BJ (cell line): ENCODE results near the gene PRKD2. TPM values are rescaled to one million over a fixed set of nuclear protein-coding genes. Genes with fewer than 3 reads are reported as not detected.
"Not testable (repeated sequence)": the region's sequence is repeated elsewhere in the genome, so short reads cannot be mapped to it uniquely, and the experiment has no call there.

Source experiments
- CTCF ChIA-PET: fragments of 350-600 bp; formaldehyde crosslinking; extraction: SDS; loops from one replicate; lab custom pipeline; 2021; ENCODE audit warnings: antibody characterized with exemption, inconsistent platforms; lab: Yijun Ruan, JAX
- POLR2A ChIA-PET: fragments of 300-600 bp; sonication (Branson Sonifier 250); formaldehyde crosslinking; extraction: SDS; loops from one replicate; lab custom pipeline; 2021; ENCODE audit warnings: antibody characterized with exemption; lab: Charles Lee
- DNase-seq: peaks from one replicate; pipeline ENCODE4 v3.0.0-alpha.2; 2011; ENCODE audit warnings: low read depth
- H3K27me3 ChIP-seq: 2 replicates; pipeline ENCODE4 v1.6.0; 2011; ENCODE audit warnings: low read length; ENCODE audit not compliant: control insufficient read depth, insufficient read depth
- H3K36me3 ChIP-seq: 2 replicates; pipeline ENCODE4 v1.5.1; 2011; ENCODE audit warnings: low read length; ENCODE audit not compliant: control insufficient read depth, insufficient read depth
- H3K4me3 ChIP-seq: 2 replicates; pipeline ENCODE4 v1.5.1; 2011; ENCODE audit warnings: low read depth, mild to moderate bottlenecking, control low read depth, low read length
- CTCF ChIP-seq: IDR thresholded peaks from 2 replicates; pipeline ENCODE4 v1.5.1; 2011; ENCODE audit warnings: low read depth, mild to moderate bottlenecking, control low read depth, inconsistent platforms, low read length, moderate library complexity; ENCODE audit not compliant: insufficient read depth
- polyA minus RNA-seq: library from RNA; depleted of rRNA, polyadenylated mRNA; stranded (reverse); fragments of >200 nt; gene quantifications from 2 replicates; pipeline ENCODE4 v1.2.3, GENCODE V29; 2011; rRNA and poly(A)+ RNA removed
- polyA plus RNA-seq: library from polyadenylated mRNA; depleted of rRNA; stranded (reverse); fragments of >200 nt; gene quantifications from 2 replicates; pipeline ENCODE4 v1.2.3, GENCODE V29; 2011; rRNA removed

PRKD2 gene
- polyA plus RNA-seq (11.4 and 19.4 TPM in 2 replicates), polyA minus RNA-seq (16.8 and 22.1 TPM in 2 replicates)

DNA sequence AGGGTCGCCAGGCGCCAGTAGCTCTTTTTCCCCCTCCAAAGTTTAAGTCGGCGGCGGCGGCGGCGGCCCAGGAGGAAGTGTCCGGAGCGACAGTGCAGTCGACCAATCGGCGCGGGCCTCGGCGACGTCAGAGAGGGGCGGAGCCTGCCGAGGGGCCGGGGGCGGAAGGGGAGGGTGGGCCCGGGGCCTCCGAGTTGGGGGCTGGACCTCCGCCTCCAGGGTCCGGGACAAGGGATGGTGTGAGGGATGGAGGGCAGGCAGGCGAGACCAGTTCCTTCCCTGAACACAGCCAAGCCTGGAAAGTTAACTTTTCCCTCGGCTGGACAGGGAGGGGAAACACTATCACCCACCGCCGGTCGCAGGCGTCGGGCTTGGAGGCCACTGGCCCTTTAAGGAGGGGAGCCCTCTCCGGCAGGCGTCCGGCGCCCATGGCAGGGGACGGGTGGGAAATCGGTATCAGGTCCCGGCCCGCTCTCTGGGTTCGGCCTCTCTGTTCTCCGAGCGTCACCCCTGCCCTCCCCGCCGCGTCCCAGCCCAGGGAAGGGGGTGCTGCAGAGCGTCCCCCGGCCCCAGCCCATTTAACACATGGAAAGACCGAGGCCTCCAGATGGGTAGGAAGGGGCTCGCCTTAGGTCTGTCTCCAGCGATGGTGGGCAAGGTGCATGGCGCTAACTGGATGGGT is at the start of gene PRKD2:
PRKD2 (minus strand) TSS at position 81 of the 682 bp plus-strand sequence. CDS start 744 bp downstream, outside the sequence.
- CTCF ChIA-PET, result no interaction called here
- H3K4me3 ChIP-seq, result peak within 1 kb of the TSS; percentile 89
- TF ChIP-seq CTCF, result no peak
- H3K36me3 ChIP-seq, result peaks cover 18% of the 10 kb centered on the region
- no peak for DNase-seq
- POLR2A ChIA-PET, result no interaction called here
- H3K27me3 ChIP-seq, result no peaks in the 10 kb centered on the region

DNA sequence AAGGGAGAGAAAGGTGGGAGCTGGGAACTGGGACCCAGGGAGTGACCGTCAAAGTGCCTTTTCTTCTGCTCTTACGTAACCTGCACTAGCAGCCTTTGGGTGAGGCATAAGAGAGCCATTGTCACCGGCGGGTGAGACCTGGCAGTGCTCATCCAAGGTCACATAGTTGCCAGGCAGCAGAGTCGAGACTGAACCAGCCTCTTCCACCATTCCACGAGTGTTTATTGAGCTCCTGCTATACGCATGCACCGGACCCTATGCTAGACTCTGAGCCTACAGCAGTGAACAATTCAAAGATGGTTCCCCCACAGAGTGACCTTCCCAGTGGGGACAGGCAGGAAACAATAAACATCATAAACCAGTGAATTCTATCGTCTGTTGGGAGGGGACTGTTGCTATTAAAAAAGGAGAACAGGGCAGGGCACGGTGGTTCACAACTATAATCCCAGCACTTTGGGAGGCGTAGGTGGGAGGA is 47.9 kb upstream of the PRKD2 start:
- Histone ChIP-seq H3K36me3 (no peaks in the 10 kb centered on the region), H3K27me3 (no peaks in the 10 kb centered on the region), H3K4me3 (no peak overlapping the region)
- DNase-seq, result no peak
- TF ChIP-seq CTCF, result no peak
- CTCF ChIA-PET, result no interaction called here
- POLR2A ChIA-PET, result no interaction called here

GRCh38 chr19:46762245-46762890 is 45.5 kb upstream of the PRKD2 start:
- TF ChIP-seq CTCF, result no peak
- H3K27me3 ChIP-seq, result no peaks in the 10 kb centered on the region
- no peaks in the 10 kb centered on the region for H3K36me3 ChIP-seq
- POLR2A ChIA-PET, result no interaction called here
- no peak overlapping the region for H3K4me3 ChIP-seq
- DNase-seq, result no peak
- CTCF ChIA-PET, result interaction anchor here (0.9 to 1.3 kb wide), 2 partner anchors 22 to 58 kb away, joined by 3 read pairs; no protein-coding TSS in a partner anchor

DNA sequence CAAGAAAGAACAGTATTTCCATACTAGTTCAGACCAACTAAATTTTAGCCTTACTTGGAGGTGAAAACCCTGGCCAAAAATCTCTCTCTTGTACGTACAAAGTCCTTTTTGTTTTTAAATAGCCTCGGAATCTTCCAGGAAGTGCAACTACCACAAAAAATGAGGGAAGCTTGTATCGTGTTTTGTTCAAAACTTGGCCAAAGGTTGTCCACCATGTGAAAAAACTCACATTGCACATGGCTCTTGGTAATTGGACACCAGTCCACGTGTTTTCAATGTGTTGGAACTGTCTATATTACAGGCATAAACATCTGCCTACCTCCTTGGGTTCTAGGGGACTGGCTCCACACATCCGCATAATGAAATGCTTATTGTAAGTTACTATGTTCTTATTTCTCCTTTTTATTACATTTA is 44.5 kb upstream of the PRKD2 start:
- H3K27me3 ChIP-seq, result no peaks in the 10 kb centered on the region
- no peak for TF ChIP-seq CTCF
- H3K36me3 ChIP-seq, result peaks cover 6% of the 10 kb centered on the region
- peak; percentile 54 for DNase-seq
- POLR2A ChIA-PET, result no interaction called here
- CTCF ChIA-PET, result interaction anchor here (0.9 to 1.4 kb wide), 3 partner anchors 23 to 142 kb away, joined by 3 to 4 read pairs (median 3); no protein-coding TSS in a partner anchor
- H3K4me3 ChIP-seq, result no peak overlapping the region

DNA sequence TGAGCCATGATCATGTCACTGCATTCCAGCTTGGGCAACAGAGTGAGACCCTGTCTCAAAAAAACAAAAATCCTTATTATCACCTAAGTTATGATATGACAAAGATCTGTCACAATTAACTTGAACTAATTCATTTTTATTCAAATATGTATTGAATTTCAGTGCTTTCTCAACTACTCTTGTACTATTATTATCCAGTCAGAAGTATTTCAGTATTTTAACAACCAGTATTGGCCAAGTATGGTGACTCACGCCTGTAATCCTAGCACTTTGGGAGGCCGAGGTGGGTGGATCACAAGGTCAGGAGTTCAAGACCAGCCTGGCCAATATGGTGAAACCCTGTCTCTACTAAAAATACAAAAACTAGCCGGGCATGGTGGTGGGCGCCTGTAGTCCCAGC is 44.0 kb upstream of the PRKD2 start:
- CTCF ChIA-PET, result interaction anchor here (0.6 to 6.5 kb wide), 4 partner anchors 24 to 251 kb away, joined by 3 to 89 read pairs (median 4); no protein-coding TSS in a partner anchor
- H3K27me3 ChIP-seq, H3K36me3 ChIP-seq, H3K4me3 ChIP-seq, DNase-seq, POLR2A ChIA-PET: not testable (repeated sequence)
